HG03159 (cell line): ENCODE data around the gene NDUFAF7.
"Not testable (repeated sequence)": the region's sequence is repeated elsewhere in the genome, so short reads cannot be mapped to it uniquely, and the experiment has no call there.

Experiments
- ATAC-seq: cut with Tn5 transposase; IDR thresholded peaks from one replicate; pipeline ENCODE4 v1.9.1; 2021; ENCODE audit warnings: mild to moderate bottlenecking, moderate library complexity; ENCODE audit not compliant: unreplicated experiment

The NDUFAF7 gene

GRCh38 chr2:37276291-37276690 lies 44.8 kb downstream of the NDUFAF7 start:
- no peak for ATAC-seq

- no peak for ATAC-seq
Measured at GRCh38 chr2:37281916-37282315, 50.5 kb downstream of the NDUFAF7 start.

GRCh38 chr2:37282746-37283145 lies 51.3 kb downstream of the NDUFAF7 start:
- no peak for ATAC-seq

- no peak for ATAC-seq
Measured at GRCh38 chr2:37283207-37283606, 51.7 kb downstream of the NDUFAF7 start.

GRCh38 chr2:37284381-37284780 lies 52.9 kb downstream of the NDUFAF7 start:
- no peak for ATAC-seq

GRCh38 chr2:37287966-37288365 lies 56.5 kb downstream of the NDUFAF7 start:
- no peak for ATAC-seq

GRCh38 chr2:37291680-37292079 lies 60.2 kb downstream of the NDUFAF7 start:
- ATAC-seq: no peak

- ATAC-seq: not testable (repeated sequence)
Measured at GRCh38 chr2:37294858-37295257, 63.4 kb downstream of the NDUFAF7 start.

- ATAC-seq: no peak
Measured at GRCh38 chr2:37295469-37296073, 64.1 kb downstream of the NDUFAF7 start.

GRCh38 chr2:37297632-37298031 lies 66.2 kb downstream of the NDUFAF7 start:
- no peak for ATAC-seq
